GM12865 (cell line): Measurements from ENCODE around the gene LHX5.

Source experiments
- DNase-seq: peaks from one replicate; pipeline ENCODE4 v3.0.0; 2010; ENCODE audit warnings: low read depth
- H3K4me3 ChIP-seq: 2 replicates; pipeline ENCODE4 v1.5.1; 2011; ENCODE audit warnings: mild to moderate bottlenecking, low read depth, low read length, control low read depth
- TF ChIP-seq, protein P1 (sequence below): IDR thresholded peaks from 2 replicates; pipeline ENCODE4 v1.5.1; 2011; ENCODE audit warnings: low read length, control low read depth, low read depth, inconsistent platforms; ENCODE audit not compliant: insufficient read depth; ENCODE audit errors: missing control alignments

The LHX5 gene

DNA sequence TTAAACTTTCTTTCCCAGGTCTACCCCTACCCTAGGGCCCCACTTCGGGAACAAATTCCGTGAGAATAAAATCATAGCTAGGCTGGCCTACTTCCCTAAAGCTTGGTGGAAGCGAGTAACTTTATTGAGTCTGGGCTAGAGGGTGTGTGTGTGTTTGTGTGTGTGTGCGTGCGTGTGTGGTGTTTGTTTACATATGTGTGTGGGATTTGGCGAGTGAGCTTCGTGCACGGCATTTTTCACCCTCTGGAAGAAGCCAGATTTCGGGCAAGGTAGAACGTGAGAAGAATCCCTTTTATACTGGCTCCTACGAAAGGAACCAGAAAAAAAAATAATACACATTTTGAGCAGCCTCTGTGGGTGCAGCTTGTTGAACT, 7.5 kb upstream of the LHX5 start:
- H3K4me3 ChIP-seq, result no peak overlapping the region
- DNase-seq, result no peak
- TF ChIP-seq, protein P1, sequence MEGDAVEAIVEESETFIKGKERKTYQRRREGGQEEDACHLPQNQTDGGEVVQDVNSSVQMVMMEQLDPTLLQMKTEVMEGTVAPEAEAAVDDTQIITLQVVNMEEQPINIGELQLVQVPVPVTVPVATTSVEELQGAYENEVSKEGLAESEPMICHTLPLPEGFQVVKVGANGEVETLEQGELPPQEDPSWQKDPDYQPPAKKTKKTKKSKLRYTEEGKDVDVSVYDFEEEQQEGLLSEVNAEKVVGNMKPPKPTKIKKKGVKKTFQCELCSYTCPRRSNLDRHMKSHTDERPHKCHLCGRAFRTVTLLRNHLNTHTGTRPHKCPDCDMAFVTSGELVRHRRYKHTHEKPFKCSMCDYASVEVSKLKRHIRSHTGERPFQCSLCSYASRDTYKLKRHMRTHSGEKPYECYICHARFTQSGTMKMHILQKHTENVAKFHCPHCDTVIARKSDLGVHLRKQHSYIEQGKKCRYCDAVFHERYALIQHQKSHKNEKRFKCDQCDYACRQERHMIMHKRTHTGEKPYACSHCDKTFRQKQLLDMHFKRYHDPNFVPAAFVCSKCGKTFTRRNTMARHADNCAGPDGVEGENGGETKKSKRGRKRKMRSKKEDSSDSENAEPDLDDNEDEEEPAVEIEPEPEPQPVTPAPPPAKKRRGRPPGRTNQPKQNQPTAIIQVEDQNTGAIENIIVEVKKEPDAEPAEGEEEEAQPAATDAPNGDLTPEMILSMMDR, result no peak

DNA sequence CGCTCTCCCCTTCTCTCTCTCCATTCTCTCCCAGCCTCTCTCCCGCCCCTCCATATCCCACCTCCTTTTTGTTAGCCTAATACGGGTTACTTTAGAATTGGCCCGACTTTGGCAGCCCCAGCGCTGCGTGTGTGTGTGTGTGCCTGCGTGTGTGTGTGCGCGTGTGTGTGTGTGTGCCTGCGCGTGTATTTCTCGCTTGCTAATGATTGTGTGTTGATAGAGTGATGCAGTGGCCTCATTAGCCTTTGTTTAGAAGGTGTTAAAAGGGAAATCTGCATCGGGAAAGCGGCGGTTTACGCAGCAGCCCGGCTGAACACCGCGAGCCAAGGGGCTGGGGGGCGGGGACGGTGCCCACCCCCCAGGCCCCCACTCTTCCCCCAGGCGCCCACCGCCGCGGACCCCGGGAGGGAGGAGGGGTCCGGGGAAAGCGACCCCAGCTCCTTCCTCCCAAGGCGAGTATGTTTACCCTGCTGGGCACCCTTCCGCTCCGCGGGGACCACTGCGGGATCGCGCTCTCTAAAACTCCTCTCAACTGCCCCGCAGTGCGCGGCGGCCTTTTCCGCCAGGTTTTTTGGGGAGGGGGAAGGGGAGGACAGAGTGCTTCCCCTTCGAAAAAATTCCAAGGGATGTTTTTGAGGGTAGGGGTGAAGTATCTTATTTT, 6.8 kb upstream of the LHX5 start:
- DNase-seq, result no peak
- H3K4me3 ChIP-seq, result no peak overlapping the region
- TF ChIP-seq, protein P1, result no peak

DNA sequence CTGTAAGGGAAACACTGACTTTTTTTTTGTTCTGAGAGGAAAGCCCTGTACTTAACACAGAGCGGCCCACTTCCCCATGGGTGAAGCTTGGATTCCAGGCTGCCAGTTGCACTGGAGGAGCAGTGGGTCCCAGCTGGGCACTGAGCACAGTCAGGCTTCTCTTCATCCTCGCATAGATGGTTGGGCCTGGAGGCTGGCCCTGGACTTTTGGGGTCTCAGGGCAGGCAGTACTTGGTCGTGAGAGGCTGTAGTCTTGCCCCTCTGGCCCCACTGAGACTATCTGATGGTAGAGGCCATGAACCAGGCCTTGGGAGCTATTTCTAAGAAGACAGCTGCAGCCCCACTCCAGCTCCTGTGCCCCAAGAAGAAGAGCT, 6.2 kb upstream of the LHX5 start:
- no peak overlapping the region for H3K4me3 ChIP-seq
- TF ChIP-seq, protein P1, result no peak

DNA sequence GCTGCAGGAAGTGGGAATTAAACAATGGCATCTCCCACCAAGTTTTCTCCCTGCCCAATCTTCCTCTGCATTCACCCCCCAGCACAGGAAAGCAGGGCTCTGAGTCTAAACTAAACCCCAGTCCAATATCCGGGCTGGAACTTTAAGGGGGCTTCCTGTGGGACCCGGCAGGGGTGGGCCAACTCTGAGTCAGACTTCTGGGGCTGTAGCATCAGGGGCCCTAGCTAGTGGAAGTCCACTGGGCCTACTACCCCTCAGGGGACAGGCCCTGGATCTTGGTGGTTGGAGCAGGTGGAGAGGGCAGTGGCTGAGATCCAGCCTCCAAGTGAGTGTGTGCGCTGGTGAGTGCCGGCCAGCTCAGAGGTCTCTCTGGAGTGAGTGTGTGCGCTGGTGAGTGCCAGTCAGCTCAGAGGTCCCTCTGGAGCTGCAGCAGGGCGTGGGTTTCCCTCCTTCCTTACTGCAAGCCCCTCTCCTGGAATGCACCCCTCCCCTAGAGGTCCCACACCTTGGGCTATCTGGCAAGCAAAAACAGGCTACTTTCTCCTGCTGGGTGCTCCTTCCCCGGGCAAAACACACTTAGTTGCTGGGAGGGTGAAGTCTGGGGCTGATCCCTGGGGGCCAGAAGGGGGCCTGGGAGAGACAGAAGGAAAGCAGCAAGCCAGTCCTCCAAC, 5.6 kb upstream of the LHX5 start:
- H3K4me3 ChIP-seq, result no peak overlapping the region
- TF ChIP-seq, protein P1, result no peak
- DNase-seq, result no peak

More for the DNA sequence above, 6.2 kb upstream of the LHX5 start:
- no peak for DNase-seq

DNA sequence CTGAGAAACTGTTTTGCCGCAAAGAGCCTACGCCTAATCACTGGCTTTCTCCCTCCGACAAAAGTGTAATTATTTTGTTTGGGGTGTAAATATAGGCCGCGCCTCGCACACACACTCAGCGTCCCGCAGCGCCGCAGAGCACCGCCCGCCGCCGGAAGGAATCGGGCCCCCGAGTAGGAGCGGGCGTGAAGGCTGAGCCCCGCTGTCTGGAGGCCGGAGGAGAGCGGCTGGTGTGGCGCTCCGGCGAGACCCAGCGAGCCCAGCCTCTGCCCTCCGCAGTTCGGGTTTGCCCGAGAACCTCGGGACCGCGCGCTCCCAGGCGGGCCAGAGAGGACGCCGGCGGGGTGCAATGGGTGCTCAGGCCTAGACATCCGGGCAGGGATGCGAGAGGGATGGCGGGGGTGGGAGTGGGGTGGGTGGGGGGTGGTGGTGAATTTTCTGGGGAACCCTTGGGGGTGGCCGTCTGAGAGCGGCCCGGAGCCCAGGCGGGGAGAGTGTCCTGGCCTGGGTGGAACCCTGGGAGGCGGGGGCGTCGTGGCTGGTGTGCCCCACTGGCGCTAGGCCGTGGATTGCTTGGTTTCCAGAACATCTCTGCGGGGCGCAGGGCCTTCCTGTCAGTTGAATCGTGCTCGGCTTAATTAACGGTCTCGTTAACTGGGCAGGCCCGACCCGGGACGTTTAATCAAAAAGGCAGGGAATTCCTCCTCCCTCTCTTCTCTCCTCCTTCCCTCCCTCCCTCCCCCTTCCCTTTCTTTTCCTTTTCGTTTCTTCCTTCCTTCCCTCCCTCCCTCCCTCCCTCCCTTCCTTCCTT, 4.7 kb upstream of the LHX5 start:
- TF ChIP-seq, protein P1, result no peak
- DNase-seq, result no peak
- no peak overlapping the region for H3K4me3 ChIP-seq

DNA sequence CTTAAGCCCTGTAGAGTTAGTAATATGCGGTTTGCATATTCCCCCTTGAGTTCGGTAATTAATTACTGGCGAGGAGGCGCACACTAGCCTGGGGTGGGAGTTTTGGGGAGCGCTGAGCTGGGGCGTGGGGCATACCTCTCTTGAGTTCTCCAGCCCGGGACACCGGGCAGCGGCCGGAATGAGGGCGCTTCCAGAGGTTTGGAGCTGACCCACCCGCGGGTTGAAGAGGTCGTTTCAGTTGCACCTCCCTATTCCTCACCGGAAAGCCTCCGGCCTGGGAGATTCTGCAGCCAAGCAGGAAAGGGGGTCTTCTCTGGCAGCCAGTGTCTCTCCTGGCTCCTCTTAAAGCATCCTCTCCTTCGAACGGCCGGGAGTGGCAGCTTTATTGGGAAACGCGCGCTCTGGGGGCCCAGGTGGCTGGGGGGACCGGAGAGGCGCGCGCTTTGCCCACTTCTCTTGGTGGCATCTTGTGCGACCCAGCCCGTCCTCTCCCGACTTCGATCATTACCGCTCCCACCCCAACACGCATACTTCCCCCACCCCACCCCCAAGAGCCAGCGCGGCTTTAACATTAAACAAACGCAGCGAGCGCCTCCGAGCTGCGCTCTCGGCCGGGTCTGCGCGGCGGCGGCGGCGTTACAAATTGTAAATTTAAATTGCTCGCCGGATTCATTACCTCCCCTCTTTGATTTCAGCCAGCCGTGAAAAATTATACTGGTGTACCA, 3.9 kb upstream of the LHX5 start:
- no peak overlapping the region for H3K4me3 ChIP-seq
- DNase-seq, result no peak
- TF ChIP-seq, protein P1, result no peak
